PFSK-1 (cell line): ENCODE measurements around the gene TLR6.

Source experiments
- FOXP2 ChIP-seq: optimal IDR thresholded peaks from 2 replicates; pipeline ENCODE3; 2011; ENCODE audit warnings: borderline replicate concordance, control low read depth, inconsistent platforms; ENCODE audit not compliant: insufficient read depth; ENCODE audit errors: extremely low read length, extremely low read depth
- POLR2AphosphoS5 ChIP-seq: IDR thresholded peaks from 2 replicates; pipeline ENCODE4 v1.6.1; 2012; ENCODE audit warnings: low read depth, mild to moderate bottlenecking, control low read depth, low read length, moderate library complexity
- SIN3A ChIP-seq: IDR thresholded peaks from 2 replicates; pipeline ENCODE4 v1.6.1; 2012; ENCODE audit warnings: mild to moderate bottlenecking, low read length, moderate library complexity, borderline replicate concordance; ENCODE audit not compliant: insufficient read depth
- TAF1 ChIP-seq: IDR thresholded peaks from 2 replicates; pipeline ENCODE4 v1.6.1; 2012; ENCODE audit warnings: low read length, control low read depth, borderline replicate concordance; ENCODE audit not compliant: insufficient read depth
- TF ChIP-seq, protein P1 (sequence below), 2 experiments: IDR thresholded peaks; 2 replicates each; pipeline versions ENCODE4 v1.6.1 to v1.8.0; 2011 to 2012; ENCODE audit warnings: low read depth in 2 of 2, low read length in 2 of 2, control low read depth in 1 of 2, inconsistent platforms in 1 of 2, mild to moderate bottlenecking in 1 of 2, moderate library complexity in 1 of 2; ENCODE audit not compliant: insufficient read depth in 1 of 2

TLR6 gene

DNA sequence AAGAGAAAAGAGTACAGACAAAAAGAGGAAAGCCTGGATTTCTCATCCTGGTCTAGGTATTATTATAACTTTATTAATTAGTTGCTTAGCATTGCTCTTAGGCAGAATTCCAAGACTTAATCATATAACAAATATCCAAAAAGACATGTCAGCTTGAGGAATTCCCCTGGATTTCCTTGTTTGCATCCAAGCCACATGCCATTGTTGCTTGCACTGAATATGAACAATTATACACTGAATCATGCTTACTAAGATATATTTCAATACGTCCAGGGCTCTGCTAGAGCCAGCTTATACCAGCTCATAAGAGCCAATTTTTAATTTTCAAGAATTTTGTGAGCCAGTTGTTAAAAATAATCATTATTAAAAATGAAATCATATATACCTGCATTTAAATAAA, 68.3 kb downstream of the TLR6 start:
- no peak for TF ChIP-seq POLR2AphosphoS5
- TF ChIP-seq, protein P1, sequence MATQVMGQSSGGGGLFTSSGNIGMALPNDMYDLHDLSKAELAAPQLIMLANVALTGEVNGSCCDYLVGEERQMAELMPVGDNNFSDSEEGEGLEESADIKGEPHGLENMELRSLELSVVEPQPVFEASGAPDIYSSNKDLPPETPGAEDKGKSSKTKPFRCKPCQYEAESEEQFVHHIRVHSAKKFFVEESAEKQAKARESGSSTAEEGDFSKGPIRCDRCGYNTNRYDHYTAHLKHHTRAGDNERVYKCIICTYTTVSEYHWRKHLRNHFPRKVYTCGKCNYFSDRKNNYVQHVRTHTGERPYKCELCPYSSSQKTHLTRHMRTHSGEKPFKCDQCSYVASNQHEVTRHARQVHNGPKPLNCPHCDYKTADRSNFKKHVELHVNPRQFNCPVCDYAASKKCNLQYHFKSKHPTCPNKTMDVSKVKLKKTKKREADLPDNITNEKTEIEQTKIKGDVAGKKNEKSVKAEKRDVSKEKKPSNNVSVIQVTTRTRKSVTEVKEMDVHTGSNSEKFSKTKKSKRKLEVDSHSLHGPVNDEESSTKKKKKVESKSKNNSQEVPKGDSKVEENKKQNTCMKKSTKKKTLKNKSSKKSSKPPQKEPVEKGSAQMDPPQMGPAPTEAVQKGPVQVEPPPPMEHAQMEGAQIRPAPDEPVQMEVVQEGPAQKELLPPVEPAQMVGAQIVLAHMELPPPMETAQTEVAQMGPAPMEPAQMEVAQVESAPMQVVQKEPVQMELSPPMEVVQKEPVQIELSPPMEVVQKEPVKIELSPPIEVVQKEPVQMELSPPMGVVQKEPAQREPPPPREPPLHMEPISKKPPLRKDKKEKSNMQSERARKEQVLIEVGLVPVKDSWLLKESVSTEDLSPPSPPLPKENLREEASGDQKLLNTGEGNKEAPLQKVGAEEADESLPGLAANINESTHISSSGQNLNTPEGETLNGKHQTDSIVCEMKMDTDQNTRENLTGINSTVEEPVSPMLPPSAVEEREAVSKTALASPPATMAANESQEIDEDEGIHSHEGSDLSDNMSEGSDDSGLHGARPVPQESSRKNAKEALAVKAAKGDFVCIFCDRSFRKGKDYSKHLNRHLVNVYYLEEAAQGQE (IDR thresholded peaks at IDR 0.05; ENCODE audit: insufficient read depth in 1 of 2, low read depth in 2 of 2, low read length in 2 of 2) = no peak
- TF ChIP-seq TAF1 = no peak
- no peak for TF ChIP-seq SIN3A
- no peak for TF ChIP-seq FOXP2

- TF ChIP-seq FOXP2 = no peak
- no peak for TF ChIP-seq TAF1
- TF ChIP-seq SIN3A = no peak
- TF ChIP-seq POLR2AphosphoS5 = no peak
- TF ChIP-seq, protein P1 (IDR thresholded peaks at IDR 0.05; ENCODE audit: insufficient read depth in 1 of 2, low read depth in 2 of 2, low read length in 2 of 2) = no peak
Observed at GRCh38 chr4:38787693-38788092, 68.9 kb downstream of the TLR6 start.

- TF ChIP-seq SIN3A = no peak
- TF ChIP-seq, protein P1 (IDR thresholded peaks at IDR 0.05; ENCODE audit: insufficient read depth in 1 of 2, low read depth in 2 of 2, low read length in 2 of 2) = no peak
- no peak for TF ChIP-seq TAF1
- no peak for TF ChIP-seq POLR2AphosphoS5
- no peak for TF ChIP-seq FOXP2
Observed at GRCh38 chr4:38785901-38786402, 70.7 kb downstream of the TLR6 start.

DNA sequence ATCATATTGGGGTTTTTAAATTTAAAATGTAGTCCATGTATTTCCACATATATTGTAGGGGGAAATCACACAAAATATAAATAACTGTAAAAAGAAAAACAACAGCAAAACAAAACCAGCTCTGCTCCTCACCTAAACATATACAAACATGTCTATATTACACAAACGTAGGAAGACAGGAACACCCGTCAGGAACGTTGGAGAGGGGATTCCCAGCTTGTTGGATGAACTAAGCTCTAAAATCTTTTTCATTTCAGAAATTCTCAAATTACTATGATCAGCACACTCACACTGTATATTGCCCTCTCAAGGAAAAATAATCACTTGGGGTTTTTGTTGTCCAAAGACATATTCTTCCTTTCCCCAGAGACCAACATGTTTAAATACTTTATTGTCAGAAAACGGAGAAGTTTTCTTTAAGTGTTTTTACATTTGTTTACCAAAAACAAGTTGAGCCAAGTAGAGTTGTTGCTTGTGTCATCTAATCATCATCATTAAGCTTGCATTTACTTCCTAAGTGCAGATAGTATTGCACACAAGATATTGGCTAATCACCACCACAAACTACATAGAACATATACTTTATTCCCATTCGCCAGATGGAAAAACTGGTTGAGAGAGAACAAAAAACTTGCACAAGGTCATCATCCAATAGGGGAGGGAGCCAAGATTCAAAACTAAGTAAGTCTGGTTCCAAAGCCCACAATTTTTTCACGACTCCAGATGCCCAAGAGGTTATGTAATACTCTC, 71.4 kb downstream of the TLR6 start:
- TF ChIP-seq POLR2AphosphoS5 = no peak
- TF ChIP-seq SIN3A = no peak
- TF ChIP-seq TAF1 = no peak
- TF ChIP-seq, protein P1 (IDR thresholded peaks at IDR 0.05; ENCODE audit: insufficient read depth in 1 of 2, low read depth in 2 of 2, low read length in 2 of 2) = no peak
- no peak for TF ChIP-seq FOXP2

DNA sequence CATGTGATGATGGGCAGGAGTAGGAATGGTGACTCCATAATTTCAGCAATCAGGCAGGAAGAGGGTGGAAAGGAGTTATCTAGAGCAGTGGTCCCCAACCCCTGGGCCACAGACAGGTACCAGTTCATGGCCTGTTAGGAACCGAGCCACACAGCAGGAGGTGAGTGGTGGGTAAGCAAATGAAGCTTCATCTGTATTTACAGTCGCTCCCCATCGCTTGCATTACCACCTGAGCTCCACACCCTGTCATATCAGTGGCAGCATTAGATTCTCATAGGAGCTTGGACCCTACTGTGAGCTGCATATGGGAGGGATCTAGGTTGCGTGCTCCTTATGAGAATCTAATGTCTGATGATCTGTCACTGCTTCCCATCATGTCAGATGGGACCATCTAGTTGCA, 72.5 kb downstream of the TLR6 start:
- TF ChIP-seq FOXP2 = no peak
- no peak for TF ChIP-seq POLR2AphosphoS5
- TF ChIP-seq SIN3A = no peak
- no peak for TF ChIP-seq TAF1
- TF ChIP-seq, protein P1 (IDR thresholded peaks at IDR 0.05; ENCODE audit: insufficient read depth in 1 of 2, low read depth in 2 of 2, low read length in 2 of 2) = no peak
